Natural killer cell (primary cell): ENCODE measurements around the gene RAB13. TPM values are rescaled to one million over a fixed set of nuclear protein-coding genes. Genes with fewer than 3 reads are reported as not detected.

Experiments used
- ATAC-seq, 3 donors: fragments of 150-1000 bp in 2 of 3; fragments of 200-7000 bp in 1 of 3; cut with Tn5 transposase; 1 replicate in 1 of 3; 2 replicates in 2 of 3; pipeline ENCODE4 v1.10.0; 2021; ENCODE audit warnings: mild to moderate bottlenecking in 2 of 3, moderate library complexity in 2 of 3
- DNase-seq, 2 donors: peaks; one replicate each; pipeline versions ENCODE4 v3.0.0 to v3.0.0-alpha.2; 2013 to 2021; ENCODE audit warnings: mixed read lengths in 1 of 2
- H3K27ac ChIP-seq: one replicate; pipeline ENCODE4 v1.5.1; 2013; ENCODE audit warnings: mild to moderate bottlenecking, low read length
- H3K27me3 ChIP-seq: one replicate; pipeline ENCODE4 v1.6.1; 2013; ENCODE audit warnings: low read length; ENCODE audit not compliant: control insufficient read depth, insufficient read depth
- H3K36me3 ChIP-seq: one replicate; pipeline ENCODE4 v1.6.1; 2013; ENCODE audit warnings: low read length; ENCODE audit not compliant: control insufficient read depth, insufficient read depth
- H3K4me1 ChIP-seq: one replicate; pipeline ENCODE4 v1.6.1; 2013; ENCODE audit warnings: low read length; ENCODE audit not compliant: control insufficient read depth, insufficient read depth
- H3K4me3 ChIP-seq: one replicate; pipeline ENCODE4 v1.5.1; 2013; ENCODE audit warnings: low read length
- H3K9me3 ChIP-seq: one replicate; pipeline ENCODE4 v1.6.1; 2013; ENCODE audit warnings: low read length; ENCODE audit not compliant: control insufficient read depth, insufficient read depth
- H3K27ac Mint-ChIP-seq, 2 donors: one replicate each; pipeline ENCODE4 v1.8.0; 2022; ENCODE audit warnings: mild to moderate bottlenecking in 2 of 2, mixed read lengths in 2 of 2, moderate library complexity in 1 of 2
- H3K27me3 Mint-ChIP-seq, 2 donors: one replicate each; pipeline ENCODE4 v1.8.0; 2022; ENCODE audit warnings: low read depth in 2 of 2, mixed read lengths in 2 of 2
- H3K36me3 Mint-ChIP-seq: one replicate; pipeline ENCODE4 v1.8.0; 2022; ENCODE audit warnings: mixed read lengths
- H3K4me1 Mint-ChIP-seq, 2 donors: one replicate each; pipeline ENCODE4 v1.8.0; 2022; ENCODE audit warnings: mixed read lengths in 2 of 2
- H3K4me3 Mint-ChIP-seq: one replicate; pipeline ENCODE4 v1.8.0; 2022; ENCODE audit warnings: mild to moderate bottlenecking, moderate library complexity, mixed read lengths
- H3K9me3 Mint-ChIP-seq, 2 donors: one replicate each; pipeline ENCODE4 v1.8.0; 2022; ENCODE audit warnings: mixed read lengths in 2 of 2
- WGBS: methylation state at CpG from one replicate; pipeline ENCODE4 v1.1.7; 2013; ENCODE audit warnings: missing lambda C conversion rate; ENCODE audit not compliant: insufficient coverage; 5-methylcytosine and 5-hydroxymethylcytosine counted together
- intact Hi-C: fragments of 100-400 bp; cut with micrococcal nuclease; formaldehyde crosslinking; loops from one replicate; pipeline ENCODE4 v1.14.2; 2022
- total RNA-seq, 4 donors: library from RNA; stranded (reverse); fragments of 120-200 nt in 1 of 4; gene quantifications; one replicate each; pipeline versions ENCODE4 v1.2.3 to v1.2.4, GENCODE V29; 2013 to 2022
- TF ChIP-seq, protein P1 (sequence below): fragments of 200-600 bp; IDR thresholded peaks from one replicate; pipeline ENCODE4 v1.8.0; 2022; ENCODE audit warnings: antibody characterized with exemption

RAB13 gene
- total RNA-seq, 3 donors from 2014 or later (not counting 1 experiment from before 2014, with no cell fraction given): 0.25 to 0.73 TPM; not detected in 1

- no peaks in the 10 kb centered on the region for H3K9me3 ChIP-seq
- H3K36me3 ChIP-seq: peaks cover 52% of the 10 kb centered on the region
- intact Hi-C loops: loop anchor here (1.0 kb wide), 3 partner anchors 14 to 46 kb away; partner anchors contain the start of genes CRTC2 and RPS27
- H3K27me3 ChIP-seq: no peaks in the 10 kb centered on the region
- TF ChIP-seq, protein P1, sequence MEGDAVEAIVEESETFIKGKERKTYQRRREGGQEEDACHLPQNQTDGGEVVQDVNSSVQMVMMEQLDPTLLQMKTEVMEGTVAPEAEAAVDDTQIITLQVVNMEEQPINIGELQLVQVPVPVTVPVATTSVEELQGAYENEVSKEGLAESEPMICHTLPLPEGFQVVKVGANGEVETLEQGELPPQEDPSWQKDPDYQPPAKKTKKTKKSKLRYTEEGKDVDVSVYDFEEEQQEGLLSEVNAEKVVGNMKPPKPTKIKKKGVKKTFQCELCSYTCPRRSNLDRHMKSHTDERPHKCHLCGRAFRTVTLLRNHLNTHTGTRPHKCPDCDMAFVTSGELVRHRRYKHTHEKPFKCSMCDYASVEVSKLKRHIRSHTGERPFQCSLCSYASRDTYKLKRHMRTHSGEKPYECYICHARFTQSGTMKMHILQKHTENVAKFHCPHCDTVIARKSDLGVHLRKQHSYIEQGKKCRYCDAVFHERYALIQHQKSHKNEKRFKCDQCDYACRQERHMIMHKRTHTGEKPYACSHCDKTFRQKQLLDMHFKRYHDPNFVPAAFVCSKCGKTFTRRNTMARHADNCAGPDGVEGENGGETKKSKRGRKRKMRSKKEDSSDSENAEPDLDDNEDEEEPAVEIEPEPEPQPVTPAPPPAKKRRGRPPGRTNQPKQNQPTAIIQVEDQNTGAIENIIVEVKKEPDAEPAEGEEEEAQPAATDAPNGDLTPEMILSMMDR: no peak
- DNase-seq (no peak), ATAC-seq (no peak)
- WGBS: 6% methylated on average over 3 of the region's 3 CpGs
- H3K27ac Mint-ChIP-seq: peak overlapping the region; percentile 92 to 96
- H3K27ac ChIP-seq: peak overlapping the region; percentile 98
- H3K36me3 Mint-ChIP-seq: no peaks in the 10 kb centered on the region
- H3K4me1 ChIP-seq: peaks cover 50% of the 10 kb centered on the region
- H3K4me1 Mint-ChIP-seq: peaks cover 43 to 58% of the 10 kb centered on the region in 2 donors
- H3K9me3 Mint-ChIP-seq: no peaks in the 10 kb centered on the region
- peak overlapping the region; percentile 89 for H3K4me3 ChIP-seq
- no peaks in the 10 kb centered on the region for H3K27me3 Mint-ChIP-seq
- peak overlapping the region; percentile 94 for H3K4me3 Mint-ChIP-seq
Measured at GRCh38 chr1:153944827-153945117, 41.4 kb downstream of the RAB13 start.

DNA sequence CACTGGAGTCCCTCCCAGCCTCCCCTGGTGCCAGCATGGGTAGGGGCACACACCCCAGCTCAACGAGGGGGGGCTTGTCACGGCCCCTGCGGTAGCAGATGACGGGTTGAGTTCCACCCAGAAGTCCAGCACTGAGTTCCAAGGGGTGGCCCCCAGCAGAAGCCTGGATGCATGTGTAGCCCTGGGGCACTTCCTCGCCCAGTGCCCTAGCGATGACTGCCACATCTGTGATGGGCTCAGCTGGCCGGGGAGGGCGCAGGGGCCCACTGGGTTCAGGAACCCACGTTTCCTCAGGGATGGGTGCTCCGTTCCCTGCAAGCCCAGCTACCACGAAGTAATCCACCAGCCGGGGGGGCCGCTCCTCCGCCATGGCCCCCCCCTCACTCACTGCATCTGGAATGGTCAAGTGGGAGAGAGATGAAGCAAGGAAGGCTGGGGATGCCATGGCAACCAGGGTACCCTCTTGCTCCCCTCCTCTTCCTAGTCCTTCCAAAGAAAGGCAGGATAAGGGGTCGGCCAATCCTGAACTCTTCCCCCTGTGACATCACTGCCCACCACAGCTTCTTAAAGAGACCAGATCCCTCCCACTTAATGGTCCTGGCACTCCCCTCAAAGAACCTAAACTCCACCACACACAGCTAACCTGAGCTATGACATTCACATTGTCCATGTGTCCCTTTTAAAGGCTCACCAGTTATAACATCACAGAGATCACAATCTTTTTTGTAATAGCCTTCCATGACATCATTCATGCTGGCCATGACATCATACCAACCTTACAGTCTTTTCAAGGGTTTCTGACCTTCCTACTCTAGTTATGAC lies 41.9 kb downstream of the RAB13 start:
- H3K4me1 Mint-ChIP-seq: peaks cover 46 to 63% of the 10 kb centered on the region in 2 donors
- H3K4me1 ChIP-seq: peaks cover 50% of the 10 kb centered on the region
- H3K27ac ChIP-seq: peak overlapping the region; percentile 98
- H3K9me3 Mint-ChIP-seq: no peaks in the 10 kb centered on the region
- no peaks in the 10 kb centered on the region for H3K27me3 ChIP-seq
- peak overlapping the region; percentile 92 to 96 for H3K27ac Mint-ChIP-seq
- H3K27me3 Mint-ChIP-seq: no peaks in the 10 kb centered on the region
- intact Hi-C loops: no loop called here
- no peaks in the 10 kb centered on the region for H3K9me3 ChIP-seq
- peak overlapping the region; percentile 94 for H3K4me3 Mint-ChIP-seq
- H3K36me3 Mint-ChIP-seq: no peaks in the 10 kb centered on the region
- WGBS: 84% methylated on average over 11 of the region's 15 CpGs
- DNase-seq (peak in 1 of 2 donors; percentile 49), ATAC-seq (peak in 1 of 3 donors; percentile 2)
- TF ChIP-seq, protein P1: no peak
- H3K36me3 ChIP-seq: peaks cover 56% of the 10 kb centered on the region
- peak overlapping the region; percentile 89 for H3K4me3 ChIP-seq

- no peaks in the 10 kb centered on the region for H3K27me3 ChIP-seq
- H3K27ac ChIP-seq: peak overlapping the region; percentile 8
- no peaks in the 10 kb centered on the region for H3K36me3 Mint-ChIP-seq
- H3K36me3 ChIP-seq: peaks cover 50% of the 10 kb centered on the region
- H3K27me3 Mint-ChIP-seq: no peaks in the 10 kb centered on the region
- H3K4me1 Mint-ChIP-seq: peaks cover 46 to 66% of the 10 kb centered on the region in 2 donors
- TF ChIP-seq, protein P1: no peak
- H3K4me3 Mint-ChIP-seq: peak overlapping the region; percentile 53
- H3K4me1 ChIP-seq: peaks cover 50% of the 10 kb centered on the region
- peak overlapping the region; percentile 70 to 92 for H3K27ac Mint-ChIP-seq
- intact Hi-C loops: no loop called here
- no peak for DNase-seq
- H3K4me3 ChIP-seq: no peak overlapping the region
- H3K9me3 ChIP-seq: no peaks in the 10 kb centered on the region
- WGBS: over 99% methylated on average over 9 of the region's 11 CpGs
- no peaks in the 10 kb centered on the region for H3K9me3 Mint-ChIP-seq
- no peak for ATAC-seq
Measured at GRCh38 chr1:153942766-153943549, 43.2 kb downstream of the RAB13 start.
